T-helper 1 cell (primary cell): ENCODE measurements around the gene IGFBP4.
"Not testable (repeated sequence)": the region's sequence is repeated elsewhere in the genome, so short reads cannot be mapped to it uniquely, and the experiment has no call there.

Source experiments
- DNase-seq, 5 donors: peaks; one replicate each; pipeline ENCODE4 v3.0.0-alpha.2; 2012 to 2020
- total RNA-seq, 4 donors: gene quantifications; one replicate each; lab custom pipeline; 2026; lab: John Stamatoyannopoulos, UW

Gene IGFBP4
- 1.9 to 5.3 (median 4.4) reads per million in 4 donors for total RNA-seq

- peak; percentile 38 to 67 (median 52) for DNase-seq
These were observed at the start of gene IGFBP4 for GRCh38 chr17:40443196-40443987. Gene IGFBP4, plus strand, starts transcription at chr17:40443450. Its CDS starts 286 bp downstream, at chr17:40443736.

GRCh38 chr17:40399185-40399584 lies 44.1 kb upstream of the IGFBP4 start:
- DNase-seq: peak in 1 of 5 donors; percentile 49

- DNase-seq: no peak
These were observed 40.6 kb upstream of the IGFBP4 start for GRCh38 chr17:40402668-40403067.

GRCh38 chr17:40404003-40404402 lies 39.2 kb upstream of the IGFBP4 start:
- DNase-seq: no peak

- no peak for DNase-seq
These were observed 35.8 kb upstream of the IGFBP4 start for GRCh38 chr17:40407460-40407859.

GRCh38 chr17:40409540-40409939 lies 33.7 kb upstream of the IGFBP4 start:
- not testable (repeated sequence) for DNase-seq

GRCh38 chr17:40410082-40410481 lies 33.2 kb upstream of the IGFBP4 start:
- DNase-seq: no peak

- DNase-seq: no peak
These were observed 31.4 kb upstream of the IGFBP4 start for GRCh38 chr17:40411821-40412220.

- no peak for DNase-seq
These were observed 30.4 kb upstream of the IGFBP4 start for GRCh38 chr17:40412880-40413279.

GRCh38 chr17:40414312-40414711 lies 28.9 kb upstream of the IGFBP4 start:
- not testable (repeated sequence) for DNase-seq

- peak in 1 of 5 donors; percentile 46 for DNase-seq
These were observed 27.9 kb upstream of the IGFBP4 start for GRCh38 chr17:40415390-40415789.

- DNase-seq: no peak
These were observed 26.6 kb upstream of the IGFBP4 start for GRCh38 chr17:40416671-40417070.

GRCh38 chr17:40417258-40417608 lies 26.0 kb upstream of the IGFBP4 start:
- peak in 1 of 5 donors; percentile 22 for DNase-seq

GRCh38 chr17:40417609-40418427 lies 25.4 kb upstream of the IGFBP4 start, which contains the start of gene TOP2A:
Gene TOP2A, minus strand, starts transcription at chr17:40417896. Its CDS starts 105 bp downstream, at chr17:40417791.
- DNase-seq: peak; percentile 80 to 99 (median 92)

GRCh38 chr17:40418428-40418706 lies 24.9 kb upstream of the IGFBP4 start:
- no peak for DNase-seq

- DNase-seq: peak in 1 of 5 donors; percentile 25
These were observed 23.5 kb upstream of the IGFBP4 start for GRCh38 chr17:40419559-40420331.

- no peak for DNase-seq
These were observed 20.1 kb upstream of the IGFBP4 start for GRCh38 chr17:40422990-40423633.

- no peak for DNase-seq
These were observed 17.5 kb upstream of the IGFBP4 start for GRCh38 chr17:40425741-40426140.

GRCh38 chr17:40427002-40427491 lies 16.2 kb upstream of the IGFBP4 start:
- DNase-seq: peak in 1 of 5 donors; percentile 65

GRCh38 chr17:40430272-40431230 lies 12.7 kb upstream of the IGFBP4 start:
- no peak for DNase-seq

- DNase-seq: no peak
These were observed 12.0 kb upstream of the IGFBP4 start for GRCh38 chr17:40431231-40431602.
